Measurements from ENCODE around the gene WDR5.
A peak's percentile ranks its signal among the peaks of the same experiment; 100 is the strongest.

WDR5 gene

GRCh38 chr9:134179918-134180785, 44.3 kb downstream of the WDR5 start:
- intact Hi-C loops (cut with DNase I): loop anchor here (10.0 kb wide), 1 partner anchor 145 kb away; the partner anchor contains the start of gene RXRA
- DNase-seq: peak in 3 of 10 donors; percentile 9 to 73 (median 71)

- intact Hi-C loops (cut with DNase I): no loop called here
- DNase-seq: peak in 4 of 10 donors; percentile 13 to 73 (median 64)
Measured at GRCh38 chr9:134180786-134181647, 45.1 kb downstream of the WDR5 start.

- peak in 1 of 10 donors; percentile 79 for DNase-seq
- intact Hi-C loops (cut with DNase I): no loop called here
Measured at GRCh38 chr9:134181648-134182034, 45.8 kb downstream of the WDR5 start.

GRCh38 chr9:134182554-134183085, 46.7 kb downstream of the WDR5 start:
- DNase-seq: peak in 1 of 10 donors; percentile 48
- intact Hi-C loops (cut with DNase I): no loop called here

- DNase-seq: peak in 1 of 10 donors; percentile 30
- intact Hi-C loops (cut with DNase I): no loop called here
Measured at GRCh38 chr9:134185536-134186011, 49.7 kb downstream of the WDR5 start.

GRCh38 chr9:134186471-134187109, 50.7 kb downstream of the WDR5 start:
- intact Hi-C loops (cut with DNase I): no loop called here
- peak in 3 of 10 donors; percentile 56 to 66 (median 59) for DNase-seq

- DNase-seq: peak in 3 of 10 donors; percentile 11 to 69 (median 50)
- intact Hi-C loops (cut with DNase I): no loop called here
Measured at GRCh38 chr9:134187110-134187531, 51.2 kb downstream of the WDR5 start.

GRCh38 chr9:134187891-134188385, 52.1 kb downstream of the WDR5 start:
- peak in 4 of 10 donors; percentile 13 to 57 (median 46) for DNase-seq
- intact Hi-C loops (cut with DNase I): no loop called here

- peak in 3 of 10 donors; percentile 61 to 87 (median 77) for DNase-seq
- intact Hi-C loops (cut with DNase I): no loop called here
Measured at GRCh38 chr9:134188386-134189144, 52.7 kb downstream of the WDR5 start.

- peak in 3 of 10 donors; percentile 83 to 87 (median 84) for DNase-seq
- intact Hi-C loops (cut with DNase I): no loop called here
Measured at GRCh38 chr9:134189145-134189469, 53.2 kb downstream of the WDR5 start.

GRCh38 chr9:134189470-134190231, 53.8 kb downstream of the WDR5 start:
- intact Hi-C loops (cut with DNase I): no loop called here
- DNase-seq: peak in 6 of 10 donors; percentile 45 to 90 (median 78)

- peak in 3 of 10 donors; percentile 64 to 83 (median 81) for DNase-seq
- intact Hi-C loops (cut with DNase I): no loop called here
Measured at GRCh38 chr9:134190232-134191121, 54.6 kb downstream of the WDR5 start.

- intact Hi-C loops (cut with DNase I): no loop called here
- DNase-seq: no peak
Measured at GRCh38 chr9:134191455-134192209, 55.8 kb downstream of the WDR5 start.

- peak in 3 of 10 donors; percentile 37 to 68 (median 40) for DNase-seq
- intact Hi-C loops (cut with DNase I): no loop called here
Measured at GRCh38 chr9:134192311-134192950, 56.5 kb downstream of the WDR5 start.

GRCh38 chr9:134192951-134193731, 57.3 kb downstream of the WDR5 start:
- intact Hi-C loops (cut with DNase I): no loop called here
- peak in 4 of 10 donors; percentile 7 to 74 (median 54) for DNase-seq
